ENCODE data around the gene TINAGL1. TPM values are rescaled to one million over a fixed set of nuclear protein-coding genes. Genes with fewer than 3 reads are reported as not detected.

Gene TINAGL1
- total and polyA plus RNA-seq, 2 donors (not counting 1 experiment from before 2014, with no cell fraction given): 3.0 to 92.5 TPM

GRCh38 chr1:31596737-31597097 lies 20.4 kb downstream of the TINAGL1 start:
- H3K9me3 ChIP-seq (ENCODE audit: control insufficient read depth, insufficient read depth, low read depth, low read length): no peaks in the 10 kb centered on the region
- H3K4me1 ChIP-seq (ENCODE audit: control insufficient read depth, extremely low read depth, insufficient read depth, low read length): no peaks in the 10 kb centered on the region
- no peak overlapping the region for H2AFZ ChIP-seq (ENCODE audit: low read length)
- H3K9ac ChIP-seq (ENCODE audit: insufficient read depth, low read length): no peak overlapping the region
- H3K79me2 ChIP-seq (ENCODE audit: control insufficient read depth, insufficient read depth, low read length): no peaks in the 10 kb centered on the region
- H4K20me1 ChIP-seq (ENCODE audit: control insufficient read depth, extremely low read depth, insufficient read depth, low read length): no peaks in the 10 kb centered on the region
- no peak overlapping the region for H3K4me3 ChIP-seq (replicated peaks in 1 of 4; ENCODE audit: control extremely low read depth in 1 of 4, insufficient read depth in 1 of 4, low read depth in 3 of 4, low read length in 4 of 4)
- no peaks in the 10 kb centered on the region for H3K27me3 ChIP-seq (ENCODE audit: control insufficient read depth, insufficient read depth, low read length)
- TF ChIP-seq EZH2 (IDR thresholded peaks at IDR 0.05; ENCODE audit: low read length, missing control alignments): no peak
- no peak for TF ChIP-seq CTCF (conservative IDR thresholded peaks at IDR 0.05 in 1 of 2, IDR thresholded peaks at IDR 0.05 in 1 of 2; ENCODE audit: low read depth in 1 of 2, low read length in 2 of 2)
- DNase-seq (ENCODE audit: low read depth in 2 of 2): no peak
- H3K36me3 ChIP-seq (ENCODE audit: control insufficient read depth, insufficient read depth, low read length): no peaks in the 10 kb centered on the region
- no peak overlapping the region for H3K4me2 ChIP-seq (ENCODE audit: extremely low read depth, insufficient read depth, low read length)
- no peak overlapping the region for H3K27ac ChIP-seq (ENCODE audit: insufficient read depth, low read length)

GRCh38 chr1:31598980-31599379 lies 22.7 kb downstream of the TINAGL1 start:
- no peak for DNase-seq (ENCODE audit: low read depth in 2 of 2)
- Histone ChIP-seq H3K79me2 (ENCODE audit: control insufficient read depth, insufficient read depth, low read length) (no peaks in the 10 kb centered on the region), H3K9ac (ENCODE audit: insufficient read depth, low read length) (no peak overlapping the region), H3K27ac (ENCODE audit: insufficient read depth, low read length) (no peak overlapping the region), H3K9me3 (ENCODE audit: control insufficient read depth, insufficient read depth, low read depth, low read length) (no peaks in the 10 kb centered on the region), H3K4me1 (ENCODE audit: control insufficient read depth, extremely low read depth, insufficient read depth, low read length) (no peaks in the 10 kb centered on the region), H4K20me1 (ENCODE audit: control insufficient read depth, extremely low read depth, insufficient read depth, low read length) (no peaks in the 10 kb centered on the region), H3K4me3 (replicated peaks in 1 of 4; ENCODE audit: control extremely low read depth in 1 of 4, insufficient read depth in 1 of 4, low read depth in 3 of 4, low read length in 4 of 4) (no peak overlapping the region), H3K4me2 (ENCODE audit: extremely low read depth, insufficient read depth, low read length) (no peak overlapping the region), H3K36me3 (ENCODE audit: control insufficient read depth, insufficient read depth, low read length) (no peaks in the 10 kb centered on the region), H3K27me3 (ENCODE audit: control insufficient read depth, insufficient read depth, low read length) (no peaks in the 10 kb centered on the region), H2AFZ (ENCODE audit: low read length) (no peak overlapping the region)
- TF ChIP-seq EZH2 (IDR thresholded peaks at IDR 0.05; ENCODE audit: low read length, missing control alignments) (no peak), CTCF (conservative IDR thresholded peaks at IDR 0.05 in 1 of 2, IDR thresholded peaks at IDR 0.05 in 1 of 2; ENCODE audit: low read depth in 1 of 2, low read length in 2 of 2) (no peak)

- Histone ChIP-seq H3K4me2 (ENCODE audit: extremely low read depth, insufficient read depth, low read length) (no peak overlapping the region), H3K27ac (ENCODE audit: insufficient read depth, low read length) (no peak overlapping the region), H2AFZ (ENCODE audit: low read length) (no peak overlapping the region), H3K36me3 (ENCODE audit: control insufficient read depth, insufficient read depth, low read length) (no peaks in the 10 kb centered on the region), H3K79me2 (ENCODE audit: control insufficient read depth, insufficient read depth, low read length) (no peaks in the 10 kb centered on the region), H3K9ac (ENCODE audit: insufficient read depth, low read length) (no peak overlapping the region), H3K27me3 (ENCODE audit: control insufficient read depth, insufficient read depth, low read length) (no peaks in the 10 kb centered on the region), H3K9me3 (ENCODE audit: control insufficient read depth, insufficient read depth, low read depth, low read length) (no peaks in the 10 kb centered on the region), H3K4me3 (replicated peaks in 1 of 4; ENCODE audit: control extremely low read depth in 1 of 4, insufficient read depth in 1 of 4, low read depth in 3 of 4, low read length in 4 of 4) (no peak overlapping the region), H3K4me1 (ENCODE audit: control insufficient read depth, extremely low read depth, insufficient read depth, low read length) (no peaks in the 10 kb centered on the region), H4K20me1 (ENCODE audit: control insufficient read depth, extremely low read depth, insufficient read depth, low read length) (no peaks in the 10 kb centered on the region)
- no peak for DNase-seq (ENCODE audit: low read depth in 2 of 2)
- TF ChIP-seq CTCF (conservative IDR thresholded peaks at IDR 0.05 in 1 of 2, IDR thresholded peaks at IDR 0.05 in 1 of 2; ENCODE audit: low read depth in 1 of 2, low read length in 2 of 2) (no peak), EZH2 (IDR thresholded peaks at IDR 0.05; ENCODE audit: low read length, missing control alignments) (no peak)
Observed at GRCh38 chr1:31600641-31601040, 24.3 kb downstream of the TINAGL1 start.

Measured in fibroblast of lung (primary cell).